Right atrium auricular region (tissue), 2 donors: Measurements from ENCODE around the gene OTUD4. TPM values are rescaled to one million over a fixed set of nuclear protein-coding genes. Genes with fewer than 3 reads are reported as not detected.

Experiments used
- DNase-seq: peaks from one replicate; pipeline ENCODE4 v3.0.0-alpha.2; 2019; ENCODE audit warnings: low spot score
- H3K27ac ChIP-seq, 2 donors: fragments of 200-600 bp; sonication (generic); 1 replicate in 1 of 2; 2 replicates in 1 of 2; pipeline ENCODE4 v1.5.1; 2016 to 2019
- H3K27me3 ChIP-seq, 2 donors: fragments of 200-600 bp; sonication (generic); one replicate each; pipeline versions ENCODE4 v1.5.1 to v1.6.0; 2017 to 2019
- H3K36me3 ChIP-seq: fragments of 200-600 bp; sonication (generic); one replicate; pipeline ENCODE4 v1.5.1; 2016
- H3K4me1 ChIP-seq, 2 donors: fragments of 200-600 bp; sonication (generic); one replicate each; pipeline versions ENCODE4 v1.5.1 to v1.6.0; 2017 to 2019
- H3K4me3 ChIP-seq, 2 donors: fragments of 200-600 bp; sonication (generic); 1 replicate in 1 of 2; 2 replicates in 1 of 2; pipeline ENCODE4 v1.5.1; 2017 to 2019; ENCODE audit warnings: mild to moderate bottlenecking in 1 of 2, moderate library complexity in 1 of 2
- H3K9me3 ChIP-seq, 2 donors: fragments of 200-600 bp; sonication (generic); one replicate each; pipeline ENCODE4 v1.5.1; 2019
- total RNA-seq, 2 donors: library from RNA; depleted of rRNA; stranded (reverse); fragments of >200 nt; gene quantifications; one replicate each; pipeline ENCODE4 v1.1.0, GENCODE V29; 2016
- TF ChIP-seq, protein P1 (sequence below), 2 donors: fragments of 200-600 bp; sonication (generic); IDR thresholded peaks; one replicate each; pipeline ENCODE4 v1.5.1; 2019; ENCODE audit warnings: antibody characterized with exemption in 2 of 2

OTUD4 gene
- total RNA-seq, 2 donors from 2014 or later = 20.6 to 23.7 TPM

DNA sequence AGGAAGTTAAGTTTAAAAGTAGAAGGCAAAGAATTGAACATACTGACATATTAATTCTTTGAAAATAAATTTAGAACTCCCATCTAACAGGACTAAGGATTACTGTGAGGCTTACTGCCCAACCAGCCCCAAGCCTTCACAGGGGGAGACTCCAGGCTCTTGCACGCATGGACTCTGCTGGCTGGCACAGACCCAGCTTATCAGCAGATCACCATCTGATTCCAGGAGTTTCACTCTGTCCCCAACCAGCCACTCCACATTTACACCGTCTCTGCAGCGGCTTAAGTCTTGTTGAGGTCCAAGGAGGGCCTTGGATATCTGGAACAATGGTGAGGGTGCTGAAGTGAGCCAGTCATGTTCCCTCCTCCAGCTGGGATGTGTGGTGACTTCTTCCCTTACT is 16.4 kb upstream of the OTUD4 start:
- H3K27ac ChIP-seq = no peak overlapping the region
- no peak for DNase-seq
- H3K27me3 ChIP-seq = no peaks in the 10 kb centered on the region
- H3K4me3 ChIP-seq = no peak overlapping the region
- TF ChIP-seq, protein P1, sequence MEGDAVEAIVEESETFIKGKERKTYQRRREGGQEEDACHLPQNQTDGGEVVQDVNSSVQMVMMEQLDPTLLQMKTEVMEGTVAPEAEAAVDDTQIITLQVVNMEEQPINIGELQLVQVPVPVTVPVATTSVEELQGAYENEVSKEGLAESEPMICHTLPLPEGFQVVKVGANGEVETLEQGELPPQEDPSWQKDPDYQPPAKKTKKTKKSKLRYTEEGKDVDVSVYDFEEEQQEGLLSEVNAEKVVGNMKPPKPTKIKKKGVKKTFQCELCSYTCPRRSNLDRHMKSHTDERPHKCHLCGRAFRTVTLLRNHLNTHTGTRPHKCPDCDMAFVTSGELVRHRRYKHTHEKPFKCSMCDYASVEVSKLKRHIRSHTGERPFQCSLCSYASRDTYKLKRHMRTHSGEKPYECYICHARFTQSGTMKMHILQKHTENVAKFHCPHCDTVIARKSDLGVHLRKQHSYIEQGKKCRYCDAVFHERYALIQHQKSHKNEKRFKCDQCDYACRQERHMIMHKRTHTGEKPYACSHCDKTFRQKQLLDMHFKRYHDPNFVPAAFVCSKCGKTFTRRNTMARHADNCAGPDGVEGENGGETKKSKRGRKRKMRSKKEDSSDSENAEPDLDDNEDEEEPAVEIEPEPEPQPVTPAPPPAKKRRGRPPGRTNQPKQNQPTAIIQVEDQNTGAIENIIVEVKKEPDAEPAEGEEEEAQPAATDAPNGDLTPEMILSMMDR (IDR thresholded peaks at IDR 0.05) = no peak
- H3K9me3 ChIP-seq = no peaks in the 10 kb centered on the region
- no peaks in the 10 kb centered on the region for H3K36me3 ChIP-seq
- H3K4me1 ChIP-seq = no peaks in the 10 kb centered on the region

DNA sequence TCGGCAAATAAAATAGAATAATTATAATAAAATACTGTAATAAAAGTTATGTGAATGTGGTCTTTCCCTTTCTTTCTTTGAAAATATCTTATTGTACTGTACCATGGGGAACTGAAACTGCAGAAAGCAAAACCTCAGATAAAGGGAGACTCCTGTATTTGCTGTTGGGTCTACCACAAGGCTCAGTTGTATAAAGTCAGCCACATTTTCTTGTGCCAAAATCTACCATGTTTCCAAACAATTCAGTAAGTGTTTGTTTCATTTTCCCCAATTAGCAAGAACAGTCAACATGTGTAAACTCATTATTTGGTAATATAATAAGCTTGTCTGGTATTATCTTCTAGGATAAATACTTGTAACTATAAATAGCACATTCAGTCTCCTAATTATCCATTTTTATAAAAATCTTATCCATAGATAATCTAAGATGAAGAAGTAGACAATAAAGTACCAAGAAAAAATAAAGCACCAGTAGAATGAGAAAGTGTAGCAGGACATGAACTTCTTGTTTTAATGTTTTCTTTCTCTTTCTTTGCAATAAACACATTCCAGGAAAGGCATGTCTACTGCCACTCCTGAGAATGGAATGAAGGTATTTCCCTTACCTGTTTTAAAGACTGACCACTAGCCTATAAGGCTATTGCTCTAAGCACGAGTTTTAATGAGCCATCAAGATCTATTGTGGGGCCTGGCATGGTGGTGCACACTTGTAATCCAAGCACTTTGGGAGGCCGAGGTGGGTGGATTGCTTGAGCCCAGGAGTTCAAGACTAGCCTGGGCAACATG is 15.0 kb upstream of the OTUD4 start:
- no peaks in the 10 kb centered on the region for H3K27me3 ChIP-seq
- no peaks in the 10 kb centered on the region for H3K4me1 ChIP-seq
- no peak for DNase-seq
- H3K36me3 ChIP-seq = no peaks in the 10 kb centered on the region
- no peak overlapping the region for H3K4me3 ChIP-seq
- H3K9me3 ChIP-seq = no peaks in the 10 kb centered on the region
- TF ChIP-seq, protein P1 (IDR thresholded peaks at IDR 0.05) = no peak
- no peak overlapping the region for H3K27ac ChIP-seq

DNA sequence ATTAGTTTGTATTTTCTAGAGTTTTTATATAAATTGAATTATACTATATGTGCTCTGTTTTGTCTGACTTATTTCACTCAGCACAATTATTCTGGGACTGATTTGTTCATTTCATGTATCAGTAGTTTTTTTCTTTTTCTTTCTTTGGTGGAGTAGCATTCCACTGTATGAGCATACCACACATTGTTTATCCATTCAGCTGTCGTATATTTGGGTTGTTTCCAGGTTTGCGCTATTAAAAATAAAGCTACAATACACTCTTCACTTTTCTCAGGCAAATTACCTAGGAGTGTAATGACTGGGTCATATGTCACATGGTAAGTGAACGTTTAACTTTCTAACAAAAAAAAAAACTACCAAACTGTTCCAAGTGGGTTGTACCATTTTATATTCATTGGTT is 9.6 kb upstream of the OTUD4 start:
- Histone ChIP-seq H3K9me3 (no peaks in the 10 kb centered on the region), H3K27me3 (no peaks in the 10 kb centered on the region), H3K4me1 (no peaks in the 10 kb centered on the region), H3K36me3 (no peaks in the 10 kb centered on the region), H3K27ac (no peak overlapping the region), H3K4me3 (no peak overlapping the region)
- DNase-seq = no peak
- TF ChIP-seq, protein P1 (IDR thresholded peaks at IDR 0.05) = no peak

DNA sequence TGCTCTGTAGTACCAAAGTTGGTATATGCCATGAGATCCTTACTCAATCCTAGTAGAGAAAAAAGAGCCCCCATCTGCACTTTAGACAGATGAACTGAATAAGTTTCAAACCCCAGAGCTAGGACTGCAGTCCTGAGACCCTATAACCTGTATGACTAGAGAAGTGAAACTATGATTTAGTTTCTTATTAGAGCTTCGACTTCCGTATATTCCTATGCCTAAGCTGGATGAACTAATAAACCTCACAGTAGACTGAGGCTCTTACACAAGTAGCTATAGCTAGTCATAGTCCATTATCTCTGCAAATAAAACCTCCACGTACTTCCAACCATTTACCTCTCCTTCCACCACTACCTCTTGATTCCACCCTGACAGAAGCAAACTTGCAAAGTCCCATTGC is 6.3 kb upstream of the OTUD4 start:
- Histone ChIP-seq H3K36me3 (no peaks in the 10 kb centered on the region), H3K4me3 (no peak overlapping the region), H3K27ac (no peak overlapping the region), H3K9me3 (no peaks in the 10 kb centered on the region), H3K27me3 (no peaks in the 10 kb centered on the region), H3K4me1 (no peaks in the 10 kb centered on the region)
- TF ChIP-seq, protein P1 (IDR thresholded peaks at IDR 0.05) = no peak
- no peak for DNase-seq

DNA sequence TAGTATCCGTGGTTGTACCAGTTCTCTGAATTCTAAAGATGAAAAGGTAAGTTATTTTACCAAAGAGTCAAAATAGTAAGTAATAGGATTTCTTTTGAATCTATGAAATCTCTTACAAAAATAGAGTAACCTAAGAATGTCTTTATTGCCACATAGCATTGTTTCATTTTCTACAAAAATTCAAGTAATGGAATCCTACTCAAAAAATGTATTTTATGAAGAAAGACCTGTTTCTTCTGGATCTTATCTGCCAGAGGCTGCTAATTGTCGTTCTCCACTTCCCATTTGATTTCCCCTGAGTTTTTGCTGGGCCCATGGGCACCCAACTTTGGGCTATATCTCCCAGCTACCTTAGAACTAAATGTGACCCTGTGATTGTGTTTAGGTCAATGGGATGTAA is 3.2 kb upstream of the OTUD4 start:
- DNase-seq = no peak
- no peak overlapping the region for H3K27ac ChIP-seq
- H3K36me3 ChIP-seq = no peaks in the 10 kb centered on the region
- no peak overlapping the region for H3K4me3 ChIP-seq
- peaks cover 0 to 7% of the 10 kb centered on the region in 2 donors for H3K4me1 ChIP-seq
- TF ChIP-seq, protein P1 (IDR thresholded peaks at IDR 0.05) = no peak
- H3K27me3 ChIP-seq = no peaks in the 10 kb centered on the region
- no peaks in the 10 kb centered on the region for H3K9me3 ChIP-seq

DNA sequence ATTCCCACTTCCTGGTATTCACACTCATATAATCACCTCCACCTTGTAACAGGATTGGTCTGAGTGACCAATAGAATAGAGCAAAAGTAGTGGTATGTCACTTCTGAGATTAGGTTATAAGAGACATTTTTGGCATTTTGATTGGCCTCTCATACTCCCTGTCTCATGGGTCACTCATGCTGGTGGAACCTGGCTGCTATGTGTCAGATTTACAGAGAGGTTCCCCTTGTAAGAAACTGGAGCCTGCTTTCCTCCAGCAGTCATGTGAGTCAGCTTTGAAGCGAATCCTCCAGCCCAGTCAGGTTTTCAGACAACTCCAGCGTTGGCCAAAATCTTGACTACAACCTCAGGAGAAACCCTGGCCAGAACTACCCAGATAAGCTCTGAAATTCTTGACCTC is 2.6 kb upstream of the OTUD4 start:
- Histone ChIP-seq H3K27me3 (no peaks in the 10 kb centered on the region), H3K27ac (no peak overlapping the region), H3K4me3 (no peak overlapping the region), H3K36me3 (no peaks in the 10 kb centered on the region), H3K4me1 (peaks cover 0 to 13% of the 10 kb centered on the region in 2 donors), H3K9me3 (no peaks in the 10 kb centered on the region)
- DNase-seq = no peak
- TF ChIP-seq, protein P1 (IDR thresholded peaks at IDR 0.05) = no peak
